Endothelial cell of umbilical vein (primary cell): ENCODE data around the gene PDE1A. TPM values are rescaled to one million over a fixed set of nuclear protein-coding genes. Genes with fewer than 3 reads are reported as not detected.

Experiments used
- BruUV-seq: library from RNA; stranded (reverse); fragments of 400-500 nt; replicated peaks from 2 replicates; lab custom pipeline; 2021; lab: Mats Ljungman, UMichigan
- CTCF ChIA-PET: fragments of 300-600, 350-600 bp; sonication (Branson Sonifier 250); formaldehyde crosslinking; loops from one replicate; lab custom pipeline; 2021; ENCODE audit warnings: antibody characterized with exemption, inconsistent platforms; lab: Charles Lee
- POLR2A ChIA-PET: fragments of 300-600, 350-600 bp; sonication (Branson Sonifier 250); formaldehyde crosslinking; loops from one replicate; lab custom pipeline; 2021; ENCODE audit warnings: antibody characterized with exemption, inconsistent platforms; lab: Charles Lee
- DNase-seq: peaks from one replicate; pipeline ENCODE4 v3.0.0-alpha.2; 2011; ENCODE audit warnings: low read depth, low spot score
- FAIRE-seq: peaks from 2 replicates; lab custom pipeline; 2011; peaks lifted over from hg19 to GRCh38; lab: Jason Lieb, UNC
- H2AFZ ChIP-seq: 2 replicates; pipeline ENCODE4 v1.6.0; 2012; ENCODE audit warnings: low read depth, low read length, control low read depth, inconsistent platforms
- H3K27ac ChIP-seq: 2 replicates; pipeline ENCODE4 v1.5.1; 2011; ENCODE audit warnings: low read depth, mild to moderate bottlenecking, control low read depth, low read length, moderate library complexity; ENCODE audit not compliant: insufficient read depth
- H3K27me3 ChIP-seq, 2 experiments: 2 replicates each; pipeline versions ENCODE4 v1.6.0 to v1.6.1; 2011; ENCODE audit warnings: low read length in 2 of 2, mixed read lengths in 1 of 2; ENCODE audit not compliant: control insufficient read depth in 2 of 2, insufficient read depth in 2 of 2
- H3K36me3 ChIP-seq, 2 experiments: 2 replicates in 1 of 2; 3 replicates in 1 of 2; pipeline ENCODE4 v1.5.1; 2011; ENCODE audit warnings: low read length in 2 of 2, mild to moderate bottlenecking in 1 of 2, moderate library complexity in 1 of 2; ENCODE audit not compliant: control insufficient read depth in 2 of 2, insufficient read depth in 2 of 2; ENCODE audit errors: extremely low read depth in 1 of 2
- H3K4me1 ChIP-seq: 3 replicates; pipeline ENCODE4 v1.5.1; 2011; ENCODE audit warnings: mild to moderate bottlenecking, low read length; ENCODE audit not compliant: control insufficient read depth, insufficient read depth; ENCODE audit errors: extremely low read depth
- H3K4me2 ChIP-seq: 2 replicates; pipeline ENCODE4 v1.6.1; 2011; ENCODE audit warnings: low read length, control low read depth, mixed read lengths; ENCODE audit not compliant: insufficient read depth
- H3K4me3 ChIP-seq, 3 experiments: fragments of 200-600 bp in 1 of 3; sonication (generic), shearing (Covaris generic) in 1 of 3; replicated peaks in 1 of 3; 2 replicates each; pipeline ENCODE4 v1.5.1; 2011 to 2016; ENCODE audit warnings: control low read depth in 3 of 3, low read length in 3 of 3, mild to moderate bottlenecking in 2 of 3, inconsistent platforms in 1 of 3, low read depth in 1 of 3, moderate library complexity in 1 of 3; ENCODE audit not compliant: insufficient read depth in 1 of 3
- H3K79me2 ChIP-seq: 2 replicates; pipeline ENCODE4 v1.6.0; 2012; ENCODE audit warnings: low read length, inconsistent platforms; ENCODE audit not compliant: control insufficient read depth, insufficient read depth
- H3K9ac ChIP-seq: replicated peaks from 2 replicates; pipeline ENCODE3; 2011; ENCODE audit warnings: low read length, control low read depth; ENCODE audit not compliant: insufficient read depth; ENCODE audit errors: extremely low read depth
- H3K9me1 ChIP-seq: replicated peaks from 3 replicates; pipeline ENCODE4 v1.6.0; 2011; ENCODE audit warnings: mild to moderate bottlenecking, low read length; ENCODE audit not compliant: control insufficient read depth, insufficient read depth; ENCODE audit errors: extremely low read depth
- H3K9me3 ChIP-seq: replicated peaks from 2 replicates; pipeline ENCODE4 v1.5.1; 2012; ENCODE audit warnings: low read length, inconsistent platforms; ENCODE audit not compliant: control insufficient read depth, insufficient read depth
- H4K20me1 ChIP-seq: replicated peaks from 2 replicates; pipeline ENCODE3; 2011; ENCODE audit warnings: mild to moderate bottlenecking, low read length; ENCODE audit not compliant: control insufficient read depth, insufficient read depth; ENCODE audit errors: extremely low read depth
- CTCF ChIP-seq, 2 donors: IDR thresholded peaks; 1 replicate in 1 of 2; 2 replicates in 1 of 2; pipeline ENCODE4 v1.5.1; 2011; ENCODE audit warnings: low read length in 2 of 2, mild to moderate bottlenecking in 2 of 2, moderate library complexity in 2 of 2, control low read depth in 1 of 2, inconsistent platforms in 1 of 2, low read depth in 1 of 2; ENCODE audit not compliant: insufficient read depth in 1 of 2; ENCODE audit errors: extremely low read depth in 1 of 2
- EZH2 ChIP-seq: IDR thresholded peaks from 2 replicates; pipeline ENCODE4 v1.6.1; 2012; ENCODE audit warnings: borderline replicate concordance, low read depth, mild to moderate bottlenecking, moderate library complexity, low read length, inconsistent platforms; ENCODE audit not compliant: severe bottlenecking
- GATA2 ChIP-seq: IDR thresholded peaks from 2 replicates; pipeline ENCODE4 v1.7.0; 2011; ENCODE audit warnings: low read depth, mild to moderate bottlenecking, moderate library complexity, mixed read lengths, low read length; ENCODE audit not compliant: insufficient read length, insufficient read depth
- JUN ChIP-seq: IDR thresholded peaks from 2 replicates; pipeline ENCODE4 v1.6.1; 2011; ENCODE audit warnings: borderline replicate concordance, low read depth; ENCODE audit not compliant: insufficient read length, insufficient read depth
- MAX ChIP-seq: IDR thresholded peaks from 2 replicates; pipeline ENCODE4 v1.6.1; 2011; ENCODE audit not compliant: insufficient read depth, insufficient read length
- MYC ChIP-seq: IDR thresholded peaks from one replicate; pipeline ENCODE4 v1.6.1; 2011; ENCODE audit warnings: mild to moderate bottlenecking, low read depth, low read length
- POLR2A ChIP-seq: IDR thresholded peaks from 2 replicates; pipeline ENCODE4 v1.6.1; 2012; ENCODE audit warnings: low read depth, mild to moderate bottlenecking, control low read depth, low read length
- POLR2AphosphoS5 ChIP-seq: IDR thresholded peaks from 2 replicates; pipeline ENCODE4 v1.6.1; 2012; ENCODE audit warnings: low read depth, mild to moderate bottlenecking, control low read depth, low read length, moderate library complexity; ENCODE audit not compliant: insufficient read depth
- dilution Hi-C: fragments of 300-500 bp; cut with MboI; formaldehyde crosslinking; loops from one replicate; pipeline ENCODE4 v1.15.0; 2019; ENCODE audit warnings: low sequenced_read_pairs; ENCODE audit not compliant: extremely low pct_ligation_motif_present
- intact Hi-C: fragments of 100-400 bp; cut with micrococcal nuclease; formaldehyde crosslinking; loops from one replicate; pipeline ENCODE4 v1.10.0; 2022
- polyA plus RNA-seq, 4 experiments: library from polyadenylated mRNA; depleted of rRNA in 3 of 4; stranded (reverse) in 3 of 4; unstranded in 1 of 4; fragments of >200 nt; gene quantifications; 2 replicates each; pipeline versions ENCODE4 v1.2.1 to v1.2.3, GENCODE V29; 2011 to 2012; ENCODE audit warnings: missing spikeins in 1 of 4
- total RNA-seq: library from RNA; stranded (reverse); gene quantifications from 2 replicates; pipeline ENCODE4 v1.2.3, GENCODE V29; 2021

PDE1A gene
- total and polyA plus RNA-seq, 2 donors (not counting 3 experiments of a cell fraction or from before 2014, with no cell fraction given), result 0.43 to 0.49 TPM

- Histone ChIP-seq H3K79me2 (no peaks in the 10 kb centered on the region), H3K4me3 (no peak overlapping the region), H3K4me2 (no peak overlapping the region), H2AFZ (no peak overlapping the region), H3K4me1 (no peaks in the 10 kb centered on the region), H3K9me1 (no peaks in the 10 kb centered on the region), H3K9ac (no peak overlapping the region), H3K9me3 (no peaks in the 10 kb centered on the region), H3K27ac (no peak overlapping the region), H4K20me1 (no peaks in the 10 kb centered on the region), H3K27me3 (no peaks in the 10 kb centered on the region), H3K36me3 (no peaks in the 10 kb centered on the region)
- no peak for FAIRE-seq
- TF ChIP-seq POLR2A, result no peak
- TF ChIP-seq MAX, result no peak
- no peak for TF ChIP-seq JUN
- TF ChIP-seq EZH2, result no peak
- no peak for TF ChIP-seq CTCF (IDR thresholded peaks at IDR 0.05; ENCODE audit: extremely low read depth in 1 of 2, insufficient read depth in 1 of 2, low read depth in 1 of 2, low read length in 2 of 2)
- TF ChIP-seq POLR2AphosphoS5, result no peak
- TF ChIP-seq MYC, result no peak
- TF ChIP-seq GATA2, result no peak
- ChIA-PET POLR2A (no interaction called here), CTCF (no interaction called here)
- dilution Hi-C loops, result no loop called here
- no TSS peak for BruUV-seq
- intact Hi-C loops, result no loop called here
- no peak for DNase-seq
Measured at GRCh38 chr2:182361477-182361876, 65.4 kb downstream of the PDE1A start.
